Cardiac muscle cell (in vitro differentiated cells and primary cell): ENCODE data around the gene GBX1. TPM values are rescaled to one million over a fixed set of nuclear protein-coding genes. Genes with fewer than 3 reads are reported as not detected.
A peak's percentile ranks its signal among the peaks of the same experiment; 100 is the strongest.

Experiments used
- DNase-seq, 2 donors: peaks; one replicate each; pipeline versions ENCODE4 v3.0.0 to v3.0.0-alpha.2; 2010 to 2017; ENCODE audit warnings: low read depth in 1 of 2, low spot score in 1 of 2
- H3K27ac ChIP-seq: fragments of 200-600 bp; sonication (generic); 2 replicates; pipeline ENCODE4 v1.5.1; 2016
- H3K27me3 ChIP-seq: fragments of 200-600 bp; sonication (generic); 2 replicates; pipeline ENCODE4 v1.6.0; 2016; ENCODE audit warnings: control low read depth
- H3K36me3 ChIP-seq: fragments of 200-600 bp; sonication (generic); 2 replicates; pipeline ENCODE4 v1.5.1; 2016; ENCODE audit warnings: control low read depth
- H3K4me1 ChIP-seq: fragments of 200-600 bp; sonication (generic); 2 replicates; pipeline ENCODE4 v1.8.1; 2017; ENCODE audit warnings: low read depth, mild to moderate bottlenecking, mixed run types
- H3K4me3 ChIP-seq: fragments of 200-600 bp; sonication (generic); 2 replicates; pipeline ENCODE4 v1.5.1; 2016; ENCODE audit warnings: mild to moderate bottlenecking
- H3K9me3 ChIP-seq: fragments of 200-600 bp; sonication (generic); 2 replicates; pipeline ENCODE4 v1.5.1; 2017; ENCODE audit warnings: low read depth, mild to moderate bottlenecking, control low read depth
- CTCF ChIP-seq: IDR thresholded peaks from 2 replicates; pipeline ENCODE4 v1.5.1; 2012; ENCODE audit warnings: low read depth, mild to moderate bottlenecking, low read length
- polyA plus RNA-seq: library from polyadenylated mRNA; unstranded; fragments of >200 nt; fragmentation: Nextera tagmentation; extraction: Ambion mirVana; gene quantifications from 2 replicates; pipeline ENCODE4 v1.2.1, GENCODE V29; 2016
- total RNA-seq: library from RNA; depleted of rRNA; stranded (reverse); fragments of >200 nt; gene quantifications from 2 replicates; pipeline ENCODE4 v1.2.3, GENCODE V29; 2016

The GBX1 gene
- total and polyA plus RNA-seq, 2 experiments from 2014 or later: 0.36 to 1.3 TPM

- H3K27ac ChIP-seq: no peak overlapping the region
- DNase-seq: no peak
- H3K4me3 ChIP-seq: no peak overlapping the region
- H3K36me3 ChIP-seq: peaks cover under 1% of the 10 kb centered on the region
- H3K27me3 ChIP-seq: no peaks in the 10 kb centered on the region
- peaks cover 4% of the 10 kb centered on the region for H3K4me1 ChIP-seq
- no peaks in the 10 kb centered on the region for H3K9me3 ChIP-seq
- TF ChIP-seq CTCF: no peak
These were observed 39.4 kb upstream of the GBX1 start for GRCh38 chr7:151206914-151207313.

- Histone ChIP-seq H3K27ac (no peak overlapping the region), H3K4me1 (peaks cover 4% of the 10 kb centered on the region), H3K4me3 (no peak overlapping the region), H3K36me3 (no peaks in the 10 kb centered on the region), H3K27me3 (no peaks in the 10 kb centered on the region), H3K9me3 (no peaks in the 10 kb centered on the region)
- DNase-seq: no peak
- TF ChIP-seq CTCF: no peak
These were observed 38.2 kb upstream of the GBX1 start for GRCh38 chr7:151205730-151206129.

GRCh38 chr7:151204383-151205032 is 37.0 kb upstream of the GBX1 start:
- H3K27me3 ChIP-seq: no peaks in the 10 kb centered on the region
- H3K9me3 ChIP-seq: no peaks in the 10 kb centered on the region
- no peak overlapping the region for H3K4me3 ChIP-seq
- peaks cover 4% of the 10 kb centered on the region for H3K4me1 ChIP-seq
- no peak overlapping the region for H3K27ac ChIP-seq
- peak; percentile 14 for TF ChIP-seq CTCF
- no peak for DNase-seq
- no peaks in the 10 kb centered on the region for H3K36me3 ChIP-seq

GRCh38 chr7:151202836-151203235 is 35.3 kb upstream of the GBX1 start:
- H3K4me1 ChIP-seq: peaks cover 4% of the 10 kb centered on the region
- no peak overlapping the region for H3K27ac ChIP-seq
- no peak overlapping the region for H3K4me3 ChIP-seq
- H3K36me3 ChIP-seq: no peaks in the 10 kb centered on the region
- H3K27me3 ChIP-seq: no peaks in the 10 kb centered on the region
- no peaks in the 10 kb centered on the region for H3K9me3 ChIP-seq
- no peak for TF ChIP-seq CTCF
- no peak for DNase-seq

GRCh38 chr7:151201751-151202150 is 34.3 kb upstream of the GBX1 start:
- H3K27ac ChIP-seq: no peak overlapping the region
- no peak for DNase-seq
- no peaks in the 10 kb centered on the region for H3K4me1 ChIP-seq
- H3K36me3 ChIP-seq: no peaks in the 10 kb centered on the region
- no peaks in the 10 kb centered on the region for H3K27me3 ChIP-seq
- TF ChIP-seq CTCF: no peak
- no peak overlapping the region for H3K4me3 ChIP-seq
- no peaks in the 10 kb centered on the region for H3K9me3 ChIP-seq
